HEK293T (cell line): ENCODE measurements around the gene LIN28B.

Experiments
- BHLHE40 ChIP-seq: fragments of 450-650 bp; IDR thresholded peaks from 2 replicates; pipeline ENCODE4 v1.6.1; 2016; ENCODE audit warnings: mild to moderate bottlenecking, moderate library complexity, borderline replicate concordance
- ELF4 ChIP-seq: fragments of 450-650 bp; IDR thresholded peaks from 2 replicates; pipeline ENCODE4 v1.6.1; 2017; ENCODE audit warnings: antibody characterized with exemption
- FOXA1 ChIP-seq: fragments of 450-650 bp; IDR thresholded peaks from 2 replicates; pipeline ENCODE4 v1.6.1; 2016; ENCODE audit warnings: mild to moderate bottlenecking
- FOXK2 ChIP-seq: fragments of 450-650 bp; IDR thresholded peaks from 2 replicates; pipeline ENCODE4 v1.6.1; 2016; ENCODE audit warnings: mild to moderate bottlenecking
- FOXM1 ChIP-seq: fragments of 450-650 bp; IDR thresholded peaks from 2 replicates; pipeline ENCODE4 v1.6.1; 2017; ENCODE audit warnings: mild to moderate bottlenecking, borderline replicate concordance
- L3MBTL2 ChIP-seq: fragments of 450-650 bp; conservative IDR thresholded peaks from 2 replicates; pipeline ENCODE4 v1.6.1; 2016; ENCODE audit warnings: mild to moderate bottlenecking
- LEF1 ChIP-seq: fragments of 450-650 bp; IDR thresholded peaks from 2 replicates; pipeline ENCODE4 v1.6.1; 2017; ENCODE audit warnings: mild to moderate bottlenecking, borderline replicate concordance
- NFRKB ChIP-seq: fragments of 450-650 bp; IDR thresholded peaks from 2 replicates; pipeline ENCODE4 v1.6.1; 2016; ENCODE audit warnings: mild to moderate bottlenecking, moderate library complexity
- PKNOX1 ChIP-seq: fragments of 450-650 bp; IDR thresholded peaks from 2 replicates; pipeline ENCODE4 v1.6.1; 2016
- SP1 ChIP-seq: fragments of 450-650 bp; IDR thresholded peaks from 2 replicates; pipeline ENCODE4 v1.6.1; 2017
- SUZ12 ChIP-seq: fragments of 450-650 bp; IDR thresholded peaks from 2 replicates; pipeline ENCODE4 v1.6.1; 2016; ENCODE audit warnings: mild to moderate bottlenecking
- TARDBP ChIP-seq: fragments of 450-650 bp; IDR thresholded peaks from 2 replicates; pipeline ENCODE4 v1.6.1; 2016
- ZNF384 ChIP-seq: fragments of 450-650 bp; IDR thresholded peaks from 2 replicates; pipeline ENCODE4 v1.6.1; 2016

- TF ChIP-seq TARDBP (no peak), FOXK2 (no peak), ZNF384 (no peak), SP1 (no peak), ELF4 (no peak), SUZ12 (no peak), PKNOX1 (no peak), L3MBTL2 (no peak), NFRKB (no peak), BHLHE40 (no peak), FOXM1 (no peak), FOXA1 (no peak), LEF1 (no peak)
These were observed 7.7 kb upstream of the LIN28B start for GRCh38 chr6:104949206-104949605.
